Stimulated activated naive B cell treated with anti-CD40 and anti-IgM and Interleukin-4, amounts not matched to agents 10 μg/mL and 1 μg/mL and 100 μg/mL, for 72 hours (primary cell): Measurements from ENCODE around the gene DBH.

ENCODE experiments used
- ATAC-seq, 2 donors: fragments of 150-1000 bp; cut with Tn5 transposase; replicated peaks; 2 replicates each; pipeline ENCODE4 v1.10.0; 2021; ENCODE audit warnings: moderate library complexity in 1 of 2
- DNase-seq: peaks from one replicate; pipeline ENCODE4 v3.0.0; 2021
- H3K27ac Mint-ChIP-seq: one replicate; pipeline ENCODE4 v1.8.0; 2022; ENCODE audit warnings: mild to moderate bottlenecking, mixed read lengths
- H3K27me3 Mint-ChIP-seq, 2 donors: one replicate each; pipeline ENCODE4 v1.8.0; 2022; ENCODE audit warnings: mixed read lengths in 2 of 2
- H3K36me3 Mint-ChIP-seq, 2 donors: one replicate each; pipeline ENCODE4 v1.8.0; 2022; ENCODE audit warnings: mixed read lengths in 2 of 2, mild to moderate bottlenecking in 1 of 2
- H3K4me1 Mint-ChIP-seq, 2 donors: one replicate each; pipeline ENCODE4 v1.8.0; 2022; ENCODE audit warnings: mixed read lengths in 2 of 2, mild to moderate bottlenecking in 1 of 2
- H3K4me3 Mint-ChIP-seq, 2 donors: one replicate each; pipeline ENCODE4 v1.8.0; 2022; ENCODE audit warnings: mild to moderate bottlenecking in 2 of 2, mixed read lengths in 2 of 2, moderate library complexity in 1 of 2
- H3K9me3 Mint-ChIP-seq, 2 donors: one replicate each; pipeline ENCODE4 v1.8.0; 2022; ENCODE audit warnings: mixed read lengths in 2 of 2, mild to moderate bottlenecking in 1 of 2

The DBH gene

GRCh38 chr9:133635533-133636531, at the start of gene DBH:
Gene DBH, plus strand, starts transcription at chr9:133636363. Its CDS starts 9 bp downstream, at chr9:133636372.
- Mint-ChIP-seq H3K9me3 (no peaks in the 10 kb centered on the region), H3K27ac (no peak within 1 kb of the TSS), H3K27me3 (peaks cover 38 to 58% of the 10 kb centered on the region in 2 donors), H3K36me3 (no peaks in the 10 kb centered on the region), H3K4me1 (no peaks in the 10 kb centered on the region), H3K4me3 (no peak within 1 kb of the TSS)
- DNase-seq (no peak), ATAC-seq (no peak)

- H3K9me3 Mint-ChIP-seq = peaks cover 3 to 5% of the 10 kb centered on the region in 2 donors
- no peaks in the 10 kb centered on the region for H3K36me3 Mint-ChIP-seq
- H3K27ac Mint-ChIP-seq = no peak overlapping the region
- DNase-seq (no peak), ATAC-seq (no peak)
- no peak overlapping the region for H3K4me3 Mint-ChIP-seq
- H3K4me1 Mint-ChIP-seq = peaks cover 22 to 35% of the 10 kb centered on the region in 2 donors
- peaks cover 36 to 54% of the 10 kb centered on the region in 2 donors for H3K27me3 Mint-ChIP-seq
Observed at GRCh38 chr9:133587051-133587450, 49.1 kb upstream of the DBH start.

GRCh38 chr9:133587466-133587865, 48.7 kb upstream of the DBH start:
- peaks cover 3 to 5% of the 10 kb centered on the region in 2 donors for H3K9me3 Mint-ChIP-seq
- peaks cover 22 to 34% of the 10 kb centered on the region in 2 donors for H3K4me1 Mint-ChIP-seq
- ATAC-seq = no peak
- no peak for DNase-seq
- no peaks in the 10 kb centered on the region for H3K36me3 Mint-ChIP-seq
- no peak overlapping the region for H3K27ac Mint-ChIP-seq
- H3K27me3 Mint-ChIP-seq = peaks cover 32 to 52% of the 10 kb centered on the region in 2 donors
- no peak overlapping the region for H3K4me3 Mint-ChIP-seq

- H3K4me3 Mint-ChIP-seq = no peak overlapping the region
- H3K36me3 Mint-ChIP-seq = peaks cover 0 to 2% of the 10 kb centered on the region in 2 donors
- H3K27ac Mint-ChIP-seq = no peak overlapping the region
- H3K9me3 Mint-ChIP-seq = peaks cover 3 to 5% of the 10 kb centered on the region in 2 donors
- H3K27me3 Mint-ChIP-seq = peaks cover 30 to 44% of the 10 kb centered on the region in 2 donors
- ATAC-seq (no peak), DNase-seq (no peak)
- peaks cover 15 to 16% of the 10 kb centered on the region in 2 donors for H3K4me1 Mint-ChIP-seq
Observed at GRCh38 chr9:133589454-133590227, 46.5 kb upstream of the DBH start.

- Mint-ChIP-seq H3K4me3 (no peak overlapping the region), H3K4me1 (peaks cover 9% of the 10 kb centered on the region in 2 donors), H3K36me3 (peaks cover 0 to 2% of the 10 kb centered on the region in 2 donors), H3K27me3 (peaks cover 25 to 39% of the 10 kb centered on the region in 2 donors), H3K27ac (no peak overlapping the region), H3K9me3 (peaks cover 3 to 5% of the 10 kb centered on the region in 2 donors)
- ATAC-seq = no peak
- no peak for DNase-seq
Observed at GRCh38 chr9:133590231-133590855, 45.8 kb upstream of the DBH start.

- H3K4me1 Mint-ChIP-seq = peaks cover 0 to 2% of the 10 kb centered on the region in 2 donors
- no peak overlapping the region for H3K27ac Mint-ChIP-seq
- peaks cover 4 to 5% of the 10 kb centered on the region in 2 donors for H3K9me3 Mint-ChIP-seq
- peaks cover 22 to 36% of the 10 kb centered on the region in 2 donors for H3K27me3 Mint-ChIP-seq
- ATAC-seq (no peak), DNase-seq (no peak)
- no peak overlapping the region for H3K4me3 Mint-ChIP-seq
- peaks cover 0 to 2% of the 10 kb centered on the region in 2 donors for H3K36me3 Mint-ChIP-seq
Observed at GRCh38 chr9:133591116-133591910, 44.9 kb upstream of the DBH start.

GRCh38 chr9:133591985-133592384, 44.2 kb upstream of the DBH start:
- Mint-ChIP-seq H3K27ac (no peak overlapping the region), H3K4me3 (no peak overlapping the region), H3K36me3 (peaks cover 0 to 2% of the 10 kb centered on the region in 2 donors), H3K9me3 (peaks cover 6 to 7% of the 10 kb centered on the region in 2 donors), H3K27me3 (peaks cover 22 to 30% of the 10 kb centered on the region in 2 donors), H3K4me1 (peaks cover 0 to 2% of the 10 kb centered on the region in 2 donors)
- ATAC-seq (no peak), DNase-seq (no peak)

GRCh38 chr9:133592731-133593409, 43.3 kb upstream of the DBH start:
- Mint-ChIP-seq H3K27ac (no peak overlapping the region), H3K27me3 (peaks cover 22 to 27% of the 10 kb centered on the region in 2 donors), H3K4me3 (no peak overlapping the region), H3K9me3 (peaks cover 15 to 16% of the 10 kb centered on the region in 2 donors), H3K4me1 (peaks cover 0 to 2% of the 10 kb centered on the region in 2 donors), H3K36me3 (peaks cover 5% of the 10 kb centered on the region in 2 donors)
- DNase-seq = no peak
- ATAC-seq = no peak

- peaks cover 22 to 27% of the 10 kb centered on the region in 2 donors for H3K27me3 Mint-ChIP-seq
- no peak overlapping the region for H3K27ac Mint-ChIP-seq
- H3K4me1 Mint-ChIP-seq = peaks cover 0 to 2% of the 10 kb centered on the region in 2 donors
- no peak overlapping the region for H3K4me3 Mint-ChIP-seq
- ATAC-seq (no peak), DNase-seq (no peak)
- peaks cover 13 to 16% of the 10 kb centered on the region in 2 donors for H3K9me3 Mint-ChIP-seq
- H3K36me3 Mint-ChIP-seq = peaks cover 6% of the 10 kb centered on the region in 2 donors
Observed at GRCh38 chr9:133593587-133594253, 42.4 kb upstream of the DBH start.

GRCh38 chr9:133594310-133594709, 41.9 kb upstream of the DBH start:
- Mint-ChIP-seq H3K27ac (no peak overlapping the region), H3K27me3 (peaks cover 22 to 27% of the 10 kb centered on the region in 2 donors), H3K4me1 (peaks cover 0 to 2% of the 10 kb centered on the region in 2 donors), H3K4me3 (no peak overlapping the region), H3K9me3 (peaks cover 13 to 16% of the 10 kb centered on the region in 2 donors), H3K36me3 (peaks cover 6% of the 10 kb centered on the region in 2 donors)
- ATAC-seq = no peak
- DNase-seq = no peak

GRCh38 chr9:133595910-133596309, 40.3 kb upstream of the DBH start:
- no peak for ATAC-seq
- H3K27ac Mint-ChIP-seq = no peak overlapping the region

GRCh38 chr9:133597316-133597957, 38.7 kb upstream of the DBH start:
- Mint-ChIP-seq H3K9me3 (peaks cover 13 to 16% of the 10 kb centered on the region in 2 donors), H3K4me1 (no peaks in the 10 kb centered on the region), H3K27ac (no peak overlapping the region), H3K36me3 (peaks cover 6% of the 10 kb centered on the region in 2 donors), H3K4me3 (no peak overlapping the region), H3K27me3 (peaks cover 27 to 29% of the 10 kb centered on the region in 2 donors)
- ATAC-seq (no peak), DNase-seq (no peak)

More at GRCh38 chr9:133595910-133596309, 40.3 kb upstream of the DBH start:
- peaks cover 6% of the 10 kb centered on the region in 2 donors for H3K36me3 Mint-ChIP-seq
- no peak overlapping the region for H3K4me3 Mint-ChIP-seq
- H3K4me1 Mint-ChIP-seq = no peaks in the 10 kb centered on the region
- peaks cover 22 to 27% of the 10 kb centered on the region in 2 donors for H3K27me3 Mint-ChIP-seq
- DNase-seq = no peak
- H3K9me3 Mint-ChIP-seq = peaks cover 13 to 16% of the 10 kb centered on the region in 2 donors
